Erythroblast (primary cell): ENCODE measurements around the gene MRPL40.

Source experiments
- GATA1 ChIP-seq: IDR thresholded peaks from 2 replicates; pipeline ENCODE4 v1.6.1; 2011; ENCODE audit warnings: low read depth, mild to moderate bottlenecking, control low read depth, low read length, moderate library complexity
- POLR2A ChIP-seq: IDR thresholded peaks from 2 replicates; pipeline ENCODE4 v1.6.1; 2011; ENCODE audit warnings: mild to moderate bottlenecking, low read length

- TF ChIP-seq POLR2A (no peak), GATA1 (no peak)
Measured at GRCh38 chr22:19424186-19424500, 8.2 kb upstream of the MRPL40 start.
